Muscle layer of colon (tissue), 2 donors: ENCODE data around the gene MEF2D.

Experiments
- H3K27ac ChIP-seq: one replicate; pipeline ENCODE4 v1.7.0; 2013; ENCODE audit warnings: low read depth, mild to moderate bottlenecking, low read length, moderate library complexity
- H3K27me3 ChIP-seq, 2 donors: one replicate each; pipeline ENCODE4 v1.7.0; 2013; ENCODE audit warnings: low read length in 2 of 2, mild to moderate bottlenecking in 2 of 2; ENCODE audit not compliant: insufficient read depth in 2 of 2, control insufficient read depth in 1 of 2
- H3K36me3 ChIP-seq: one replicate; pipeline ENCODE4 v1.7.0; 2013; ENCODE audit warnings: mild to moderate bottlenecking, low read length; ENCODE audit not compliant: insufficient read depth
- H3K4me1 ChIP-seq: one replicate; pipeline ENCODE4 v1.7.0; 2013; ENCODE audit warnings: mild to moderate bottlenecking, low read length; ENCODE audit not compliant: insufficient read depth
- H3K4me3 ChIP-seq, 2 donors: one replicate each; pipeline ENCODE4 v1.7.0; 2013; ENCODE audit warnings: low read length in 2 of 2, low read depth in 1 of 2, mild to moderate bottlenecking in 1 of 2, moderate library complexity in 1 of 2
- H3K9ac ChIP-seq: one replicate; pipeline ENCODE4 v1.7.0; 2013; ENCODE audit warnings: low read length
- H3K9me3 ChIP-seq: one replicate; pipeline ENCODE4 v1.7.0; 2013; ENCODE audit warnings: mild to moderate bottlenecking, low read length
- donor health status: abdominal sarcoma.
- donor health status: Adenocarcinoma of cecum.

MEF2D gene

GRCh38 chr1:156417401-156418020 is 83.1 kb downstream of the MEF2D start:
- peaks cover 72 to 87% of the 10 kb centered on the region in 2 donors for H3K27me3 ChIP-seq

GRCh38 chr1:156416993-156417392 is 83.6 kb downstream of the MEF2D start:
- no peak overlapping the region for H3K27ac ChIP-seq
- no peaks in the 10 kb centered on the region for H3K9me3 ChIP-seq
- H3K36me3 ChIP-seq = no peaks in the 10 kb centered on the region
- no peak overlapping the region for H3K9ac ChIP-seq
- peaks cover 67 to 81% of the 10 kb centered on the region in 2 donors for H3K27me3 ChIP-seq
- peaks cover 22% of the 10 kb centered on the region for H3K4me1 ChIP-seq
- H3K4me3 ChIP-seq = no peak overlapping the region

More at GRCh38 chr1:156417401-156418020, 83.1 kb downstream of the MEF2D start:
- no peaks in the 10 kb centered on the region for H3K36me3 ChIP-seq
- H3K9me3 ChIP-seq = no peaks in the 10 kb centered on the region
- H3K4me3 ChIP-seq = no peak overlapping the region
- no peak overlapping the region for H3K9ac ChIP-seq
- no peak overlapping the region for H3K27ac ChIP-seq
- peaks cover 23% of the 10 kb centered on the region for H3K4me1 ChIP-seq

- Histone ChIP-seq H3K4me3 (no peak overlapping the region), H3K9me3 (no peaks in the 10 kb centered on the region), H3K36me3 (no peaks in the 10 kb centered on the region), H3K9ac (no peak overlapping the region), H3K27ac (no peak overlapping the region), H3K4me1 (no peaks in the 10 kb centered on the region), H3K27me3 (peaks cover 42 to 62% of the 10 kb centered on the region in 2 donors)
Observed at GRCh38 chr1:156414461-156415064, 86.0 kb downstream of the MEF2D start.
